Measurements from ENCODE around the gene POLA1. TPM values are rescaled to one million over a fixed set of nuclear protein-coding genes. Genes with fewer than 3 reads are reported as not detected.
A peak's percentile ranks its signal among the peaks of the same experiment; 100 is the strongest.

The POLA1 gene
- polyA plus RNA-seq, 1 experiment: 2.5 TPM

DNA sequence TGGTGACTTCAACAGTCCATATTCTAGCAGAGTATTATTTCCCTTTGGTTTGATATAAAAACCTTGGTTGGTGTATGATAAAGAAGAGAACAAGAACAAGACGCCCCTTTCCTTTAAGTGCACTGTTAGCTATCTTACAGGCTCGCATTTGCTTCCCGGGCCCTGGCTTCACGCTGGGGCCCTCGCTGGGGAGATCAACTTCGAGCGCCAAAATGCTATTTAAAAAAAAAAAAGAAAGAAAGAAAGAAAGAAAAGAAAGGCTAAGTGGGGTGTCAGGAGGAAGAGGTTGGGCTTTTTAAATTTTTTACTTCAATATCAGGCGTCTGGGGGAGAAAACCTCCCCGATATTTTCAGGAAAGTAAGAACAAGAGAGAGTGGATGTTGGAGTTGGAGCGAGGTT is 310.3 kb downstream of the POLA1 start:
- Histone ChIP-seq H3K36me3 (ENCODE audit: control insufficient read depth, insufficient read depth, low read length) (no peaks in the 10 kb centered on the region), H3K27me3 (ENCODE audit: control insufficient read depth, insufficient read depth, low read length) (peaks cover 22% of the 10 kb centered on the region), H3K4me3 (ENCODE audit: low read depth, low read length) (no peak overlapping the region)
- TF ChIP-seq CTCF (IDR thresholded peaks at IDR 0.05; ENCODE audit: insufficient read depth, low read depth, low read length): no peak
- no peak for DNase-seq (ENCODE audit: low read depth)
- ChIA-PET POLR2A (no interaction called here), CTCF (no interaction called here)

DNA sequence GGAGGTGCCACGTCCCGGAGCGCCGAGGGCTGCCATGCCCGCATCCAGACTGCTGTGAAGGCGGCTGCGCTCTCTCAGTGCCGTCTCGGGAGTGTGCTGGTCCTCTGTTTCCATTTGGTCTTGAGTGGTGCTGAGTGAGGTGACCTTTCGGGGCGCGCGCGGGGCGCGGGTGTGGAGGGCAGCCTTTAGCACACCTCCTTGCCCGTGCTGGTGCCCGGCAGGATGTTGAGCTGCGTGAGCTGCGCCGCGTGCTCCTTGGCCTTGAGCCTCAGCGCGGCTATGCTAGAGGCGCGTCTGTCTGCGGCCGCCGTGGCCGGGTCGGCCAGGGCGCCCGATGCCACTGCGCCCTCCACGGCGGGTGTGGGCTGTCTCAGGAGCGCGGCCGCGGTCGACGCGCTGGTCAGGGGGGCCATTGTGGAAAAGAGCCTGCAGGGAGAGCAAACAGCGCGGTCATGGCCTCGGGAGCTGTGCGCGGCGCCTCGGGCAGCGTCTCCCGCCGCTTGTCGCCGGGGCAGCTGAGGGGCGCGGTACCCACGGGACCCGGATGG is 310.8 kb downstream of the POLA1 start:
- Histone ChIP-seq H3K27me3 (ENCODE audit: control insufficient read depth, insufficient read depth, low read length) (peaks cover 22% of the 10 kb centered on the region), H3K4me3 (ENCODE audit: low read depth, low read length) (peak overlapping the region; percentile 8; the same call in 1 of the 2 replicates), H3K36me3 (ENCODE audit: control insufficient read depth, insufficient read depth, low read length) (no peaks in the 10 kb centered on the region)
- TF ChIP-seq CTCF (IDR thresholded peaks at IDR 0.05; ENCODE audit: insufficient read depth, low read depth, low read length): no peak
- POLR2A ChIA-PET: interaction anchor here (0.6 kb wide), 1 partner anchor 10 kb away, joined by 3 read pairs; no protein-coding TSS in a partner anchor
- CTCF ChIA-PET: no interaction called here
- no peak for DNase-seq (ENCODE audit: low read depth)

GRCh38 chrX:25005034-25005381 is 311.3 kb downstream of the POLA1 start:
- DNase-seq (ENCODE audit: low read depth): no peak
- POLR2A ChIA-PET: interaction anchor here (0.6 kb wide), 1 partner anchor 10 kb away, joined by 3 read pairs; no protein-coding TSS in a partner anchor
- Histone ChIP-seq H3K4me3 (ENCODE audit: low read depth, low read length) (peak overlapping the region; percentile 8), H3K27me3 (ENCODE audit: control insufficient read depth, insufficient read depth, low read length) (peaks cover 24% of the 10 kb centered on the region), H3K36me3 (ENCODE audit: control insufficient read depth, insufficient read depth, low read length) (no peaks in the 10 kb centered on the region)
- CTCF ChIA-PET: interaction anchor here (0.5 kb wide), 1 partner anchor 14 kb away, joined by 3 read pairs; no protein-coding TSS in a partner anchor
- no peak for TF ChIP-seq CTCF (IDR thresholded peaks at IDR 0.05; ENCODE audit: insufficient read depth, low read depth, low read length)

DNA sequence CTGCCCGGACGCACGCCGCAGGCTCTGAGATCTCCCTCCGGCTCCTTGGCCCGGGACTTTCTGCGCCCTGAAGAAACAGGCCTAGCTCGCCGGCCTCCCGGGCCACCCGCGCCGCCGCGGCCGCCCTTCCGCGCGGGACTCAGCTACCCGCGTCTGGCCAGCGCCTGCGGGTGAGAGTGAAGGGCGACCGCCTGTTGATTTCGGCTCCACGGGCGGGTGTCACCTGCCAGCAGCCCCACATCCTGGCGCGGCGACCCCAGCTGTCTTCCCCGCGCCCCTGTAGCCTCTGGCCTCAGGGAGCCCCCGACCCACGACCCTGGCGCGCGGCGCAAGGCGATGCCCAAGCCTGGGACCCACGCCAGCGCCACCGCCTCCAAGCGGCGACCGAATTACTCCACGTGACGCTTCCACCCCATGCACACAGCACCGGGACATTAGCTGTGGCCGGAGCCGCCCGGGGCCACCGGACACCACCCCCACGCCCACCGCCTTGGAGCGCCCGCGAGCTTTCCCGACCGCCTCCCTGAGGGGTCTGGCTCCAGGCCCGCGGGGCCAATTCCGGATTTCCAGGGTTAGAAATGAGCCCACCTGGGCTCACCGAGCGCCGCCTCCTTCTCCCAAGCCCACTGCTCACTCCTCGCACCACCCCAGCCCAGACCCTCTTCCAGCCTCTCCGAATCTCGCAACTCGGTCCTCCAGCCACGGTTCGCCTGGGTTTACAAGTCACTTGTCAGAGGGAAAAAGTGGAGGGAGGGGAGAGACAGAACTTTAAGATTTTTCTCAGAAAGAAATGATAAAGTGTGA is 311.9 kb downstream of the POLA1 start:
- no peak for DNase-seq (ENCODE audit: low read depth)
- Histone ChIP-seq H3K36me3 (ENCODE audit: control insufficient read depth, insufficient read depth, low read length) (no peaks in the 10 kb centered on the region), H3K27me3 (ENCODE audit: control insufficient read depth, insufficient read depth, low read length) (peaks cover 24% of the 10 kb centered on the region), H3K4me3 (ENCODE audit: low read depth, low read length) (peak overlapping the region; percentile 8)
- no peak for TF ChIP-seq CTCF (IDR thresholded peaks at IDR 0.05; ENCODE audit: insufficient read depth, low read depth, low read length)
- POLR2A ChIA-PET: interaction anchor here (0.6 kb wide), 1 partner anchor 9 kb away, joined by 3 read pairs; no protein-coding TSS in a partner anchor
- CTCF ChIA-PET: interaction anchor here (0.5 kb wide), 1 partner anchor 14 kb away, joined by 3 read pairs; no protein-coding TSS in a partner anchor

GRCh38 chrX:25006586-25007058 is 312.9 kb downstream of the POLA1 start:
- no peak for TF ChIP-seq CTCF (IDR thresholded peaks at IDR 0.05; ENCODE audit: insufficient read depth, low read depth, low read length)
- peaks cover 29% of the 10 kb centered on the region for H3K27me3 ChIP-seq (ENCODE audit: control insufficient read depth, insufficient read depth, low read length)
- H3K4me3 ChIP-seq (ENCODE audit: low read depth, low read length): no peak overlapping the region
- ChIA-PET POLR2A (no interaction called here), CTCF (no interaction called here)
- no peak for DNase-seq (ENCODE audit: low read depth)
- no peaks in the 10 kb centered on the region for H3K36me3 ChIP-seq (ENCODE audit: control insufficient read depth, insufficient read depth, low read length)
